ENCODE measurements around the gene DNAAF3. TPM values are rescaled to one million over a fixed set of nuclear protein-coding genes. Genes with fewer than 3 reads are reported as not detected.
A peak's percentile ranks its signal among the peaks of the same experiment; 100 is the strongest.

Gene DNAAF3
- total RNA-seq, 1 donor from 2014 or later, result 0.53 TPM

GRCh38 chr19:55118401-55118991 lies 47.9 kb downstream of the DNAAF3 start:
- peak overlapping the region; percentile 92 for H3K4me3 ChIP-seq (ENCODE audit: low read depth, low read length)
- FAIRE-seq, result no peak
- no peak for DNase-seq (ENCODE audit: low read depth)
- no peaks in the 10 kb centered on the region for H3K36me3 ChIP-seq (ENCODE audit: control insufficient read depth, insufficient read depth, low read length)
- H3K27me3 ChIP-seq (ENCODE audit: control insufficient read depth, insufficient read depth, low read length), result no peaks in the 10 kb centered on the region
- TF ChIP-seq CTCF (IDR thresholded peaks at IDR 0.05; ENCODE audit: insufficient read depth, low read length, severe bottlenecking), result no peak

GRCh38 chr19:55117663-55118391 lies 48.6 kb downstream of the DNAAF3 start:
- Histone ChIP-seq H3K27me3 (ENCODE audit: control insufficient read depth, insufficient read depth, low read length) (no peaks in the 10 kb centered on the region), H3K4me3 (ENCODE audit: low read depth, low read length) (peak overlapping the region; percentile 92), H3K36me3 (ENCODE audit: control insufficient read depth, insufficient read depth, low read length) (no peaks in the 10 kb centered on the region)
- no peak for TF ChIP-seq CTCF (IDR thresholded peaks at IDR 0.05; ENCODE audit: insufficient read depth, low read length, severe bottlenecking)
- peak; percentile 93 for DNase-seq (ENCODE audit: low read depth)
- no peak for FAIRE-seq

- TF ChIP-seq CTCF (IDR thresholded peaks at IDR 0.05; ENCODE audit: insufficient read depth, low read length, severe bottlenecking), result no peak
- Histone ChIP-seq H3K4me3 (ENCODE audit: low read depth, low read length) (peak within 1 kb of the TSS; percentile 92), H3K36me3 (ENCODE audit: control insufficient read depth, insufficient read depth, low read length) (peaks cover 3% of the 10 kb centered on the region), H3K27me3 (ENCODE audit: control insufficient read depth, insufficient read depth, low read length) (no peaks in the 10 kb centered on the region)
- FAIRE-seq, result no peak
- DNase-seq (ENCODE audit: low read depth), result no peak
Measured at GRCh38 chr19:55116859-55117662, 49.4 kb downstream of the DNAAF3 start, which contains the start of gene PPP1R12C. Gene PPP1R12C, minus strand, starts transcription at chr19:55117637. Its CDS starts 94 bp downstream, at chr19:55117543.

- Histone ChIP-seq H3K4me3 (ENCODE audit: low read depth, low read length) (peak overlapping the region; percentile 92), H3K36me3 (ENCODE audit: control insufficient read depth, insufficient read depth, low read length) (peaks cover 3% of the 10 kb centered on the region), H3K27me3 (ENCODE audit: control insufficient read depth, insufficient read depth, low read length) (no peaks in the 10 kb centered on the region)
- peak; percentile 37 for DNase-seq (ENCODE audit: low read depth)
- FAIRE-seq, result no peak
- TF ChIP-seq CTCF (IDR thresholded peaks at IDR 0.05; ENCODE audit: insufficient read depth, low read length, severe bottlenecking), result no peak
Measured at GRCh38 chr19:55116232-55116858, 50.1 kb downstream of the DNAAF3 start.

- no peaks in the 10 kb centered on the region for H3K27me3 ChIP-seq (ENCODE audit: control insufficient read depth, insufficient read depth, low read length)
- FAIRE-seq, result no peak
- TF ChIP-seq CTCF (IDR thresholded peaks at IDR 0.05; ENCODE audit: insufficient read depth, low read length, severe bottlenecking), result no peak
- DNase-seq (ENCODE audit: low read depth), result no peak
- no peak overlapping the region for H3K4me3 ChIP-seq (ENCODE audit: low read depth, low read length)
- H3K36me3 ChIP-seq (ENCODE audit: control insufficient read depth, insufficient read depth, low read length), result peaks cover 3% of the 10 kb centered on the region
Measured at GRCh38 chr19:55115446-55116065, 50.9 kb downstream of the DNAAF3 start.

Measured in bronchial epithelial cell (primary cell).